Heart left ventricle (tissue), 13 donors: ENCODE measurements around the gene ARHGEF12.

Source experiments
- POLR2A ChIP-seq, 2 donors: fragments of 450-650 bp; IDR thresholded peaks; one replicate each; pipeline ENCODE4 v1.6.1; 2017; ENCODE audit warnings: antibody characterized with exemption in 2 of 2, mild to moderate bottlenecking in 2 of 2, moderate library complexity in 2 of 2
- TF ChIP-seq, protein P1 (sequence below), 12 donors: fragments of 200-600 bp; sonication (generic) in 4 of 12; IDR thresholded peaks; one replicate each; pipeline versions ENCODE4 v1.5.0 to v1.8.0; 2018 to 2022; ENCODE audit warnings: antibody characterized with exemption in 12 of 12, mild to moderate bottlenecking in 5 of 12
- donor health status: ischemic (EF 13 %, LVEDD 7.1; RV severe dilation, severe dysfunction).
- donor health status: DM: no; HTN: yes; CAD: no.
- donor health status: DM: no; HTN: no; CAD: no.
- donor health status: ischemic (EF 25% LVEDD 6.9; RV normal size, moderate dysfunction).
- donor health status: ischemic (EF 25% LVEDD 5.7; RV mildly dilated, moderate dysfunction).
- donor health status: ischemic (EF 35%, LVEDD 5.7; RV mildly dilated, moderate dysfunction).
- donor health status: nonischemic (EF 11% LVEDD 7.7; RV severe dilation, severe dysfunction).
- donor health status: DM: yes; HTN: yes; CAD: no.
- donor health status: PGD.
- donor health status: ischemic (EF 29% LVEDD 5.4; RV normal size, mild dysfunction).
- donor health status: nonischemic (EF 23%, LVEDD 6.1; RV moderate dilation, normal function).

- TF ChIP-seq, protein P1, sequence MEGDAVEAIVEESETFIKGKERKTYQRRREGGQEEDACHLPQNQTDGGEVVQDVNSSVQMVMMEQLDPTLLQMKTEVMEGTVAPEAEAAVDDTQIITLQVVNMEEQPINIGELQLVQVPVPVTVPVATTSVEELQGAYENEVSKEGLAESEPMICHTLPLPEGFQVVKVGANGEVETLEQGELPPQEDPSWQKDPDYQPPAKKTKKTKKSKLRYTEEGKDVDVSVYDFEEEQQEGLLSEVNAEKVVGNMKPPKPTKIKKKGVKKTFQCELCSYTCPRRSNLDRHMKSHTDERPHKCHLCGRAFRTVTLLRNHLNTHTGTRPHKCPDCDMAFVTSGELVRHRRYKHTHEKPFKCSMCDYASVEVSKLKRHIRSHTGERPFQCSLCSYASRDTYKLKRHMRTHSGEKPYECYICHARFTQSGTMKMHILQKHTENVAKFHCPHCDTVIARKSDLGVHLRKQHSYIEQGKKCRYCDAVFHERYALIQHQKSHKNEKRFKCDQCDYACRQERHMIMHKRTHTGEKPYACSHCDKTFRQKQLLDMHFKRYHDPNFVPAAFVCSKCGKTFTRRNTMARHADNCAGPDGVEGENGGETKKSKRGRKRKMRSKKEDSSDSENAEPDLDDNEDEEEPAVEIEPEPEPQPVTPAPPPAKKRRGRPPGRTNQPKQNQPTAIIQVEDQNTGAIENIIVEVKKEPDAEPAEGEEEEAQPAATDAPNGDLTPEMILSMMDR (IDR thresholded peaks at IDR 0.05), result no peak
- TF ChIP-seq POLR2A (IDR thresholded peaks at IDR 0.05), result no peak
Observed at GRCh38 chr11:120455487-120455886, 119.3 kb downstream of the ARHGEF12 start.
